ENCODE measurements around the gene ZNF839.

- no peak for TF ChIP-seq CTCF (IDR thresholded peaks at IDR 0.05)
- no peak for TF ChIP-seq TCF7 (CRISPR knock-in tag; IDR thresholded peaks at IDR 0.05; ENCODE audit: low read depth)
These were observed 69.7 kb downstream of the ZNF839 start for GRCh38 chr14:102389246-102389645.

All from WTC11 (cell line).